GM12878 (cell line): Measurements from ENCODE around the gene NGF. TPM values are rescaled to one million over a fixed set of nuclear protein-coding genes. Genes with fewer than 3 reads are reported as not detected.

ENCODE experiments used
- ATAC-seq: fragments of 200-7000 bp; cut with Tn5 transposase; 3 replicates; pipeline ENCODE4 v1.9.1; 2020; ENCODE audit warnings: mild to moderate bottlenecking, moderate library complexity
- BruUV-seq: library from RNA; stranded (reverse); fragments of 400-500 nt; replicated peaks from 2 replicates; lab custom pipeline; 2021; lab: Mats Ljungman, UMichigan
- CTCF ChIA-PET: fragments of 300-600 bp; sonication (Branson Sonifier 250); formaldehyde crosslinking; extraction: SDS; loops from one replicate; lab custom pipeline; 2021; ENCODE audit warnings: inconsistent platforms; lab: Yijun Ruan, JAX
- POLR2A ChIA-PET: fragments of 350-600 bp; formaldehyde crosslinking; extraction: SDS; loops from one replicate; lab custom pipeline; 2021; ENCODE audit warnings: inconsistent platforms; lab: Charles Lee
- RAD21 ChIA-PET: fragments of 300-600 bp; sonication (Branson Sonifier 250); formaldehyde crosslinking; loops from one replicate; lab custom pipeline; 2023; ENCODE audit warnings: antibody characterized with exemption; ENCODE audit not compliant: unreplicated experiment; lab: Charles Lee
- SMC1A ChIA-PET: fragments of 300-600 bp; sonication (Branson Sonifier 250); formaldehyde crosslinking; loops from one replicate; lab custom pipeline; 2023; ENCODE audit not compliant: unreplicated experiment, uncharacterized antibody; lab: Charles Lee
- DNase-seq: peaks from one replicate; pipeline ENCODE4 v3.0.0-alpha.2; 2011; ENCODE audit warnings: low read depth, low spot score
- FAIRE-seq: peaks from 3 replicates; lab custom pipeline; 2011; peaks lifted over from hg19 to GRCh38; lab: Jason Lieb, UNC
- H2AFZ ChIP-seq: 2 replicates; pipeline ENCODE4 v1.6.0; 2011; ENCODE audit warnings: low read depth, low read length, control low read depth; ENCODE audit not compliant: control insufficient read depth
- H3K27ac ChIP-seq: 2 replicates; pipeline ENCODE4 v1.5.1; 2011; ENCODE audit warnings: control low read depth; ENCODE audit not compliant: control insufficient read depth, insufficient read depth
- H3K27me3 ChIP-seq, 2 experiments: replicated peaks in 1 of 2; 2 replicates each; pipeline versions ENCODE4 v1.6.0 to v1.6.1; 2011; ENCODE audit warnings: low read length in 1 of 2; ENCODE audit not compliant: control insufficient read depth in 2 of 2, insufficient read depth in 2 of 2
- H3K36me3 ChIP-seq, 2 experiments: 2 replicates each; pipeline ENCODE4 v1.5.1; 2011; ENCODE audit warnings: low read length in 1 of 2; ENCODE audit not compliant: control insufficient read depth in 2 of 2, insufficient read depth in 2 of 2
- H3K4me1 ChIP-seq: 2 replicates; pipeline ENCODE4 v1.6.1; 2011; ENCODE audit warnings: mild to moderate bottlenecking, low read length, moderate library complexity, mixed read lengths; ENCODE audit not compliant: control insufficient read depth, insufficient read depth
- H3K4me2 ChIP-seq: 2 replicates; pipeline ENCODE4 v1.6.0; 2011; ENCODE audit warnings: control low read depth; ENCODE audit not compliant: control insufficient read depth, insufficient read depth
- H3K4me3 ChIP-seq: fragments of 200-600 bp; sonication (generic); 2 replicates; pipeline ENCODE4 v1.5.1; 2016
- H3K79me2 ChIP-seq: 2 replicates; pipeline ENCODE4 v1.6.0; 2011; ENCODE audit warnings: low read length; ENCODE audit not compliant: control insufficient read depth, insufficient read depth
- H3K9ac ChIP-seq: 2 replicates; pipeline ENCODE4 v1.8.0; 2011; ENCODE audit warnings: low read length, control low read depth, mixed read lengths; ENCODE audit not compliant: control insufficient read depth, insufficient read depth
- H3K9me3 ChIP-seq: replicated peaks from 3 replicates; pipeline ENCODE4 v1.5.1; 2011; ENCODE audit warnings: mild to moderate bottlenecking, low read length; ENCODE audit not compliant: control insufficient read depth, insufficient read depth
- H4K20me1 ChIP-seq: 2 replicates; pipeline ENCODE4 v1.6.0; 2011; ENCODE audit not compliant: control insufficient read depth, insufficient read depth
- ATF3 ChIP-seq: IDR thresholded peaks from 2 replicates; pipeline ENCODE4 v1.6.1; 2011; ENCODE audit warnings: low read depth, mild to moderate bottlenecking, low read length, moderate library complexity, borderline replicate concordance; ENCODE audit errors: extremely low read depth
- CBFB ChIP-seq: IDR thresholded peaks from 2 replicates; pipeline ENCODE4 v1.6.1; 2016; ENCODE audit warnings: antibody characterized with exemption, low read depth
- CTCF ChIP-seq, 3 experiments: IDR thresholded peaks in 2 of 3; conservative IDR thresholded peaks in 1 of 3; 2 replicates each; pipeline ENCODE4 v1.5.1; 2011; ENCODE audit warnings: low read depth in 3 of 3, low read length in 3 of 3, mild to moderate bottlenecking in 3 of 3, control low read depth in 2 of 3, moderate library complexity in 2 of 3, inconsistent platforms in 1 of 3, mixed read lengths in 1 of 3; ENCODE audit not compliant: control insufficient read depth in 2 of 3, insufficient read depth in 1 of 3; ENCODE audit errors: extremely low read depth in 1 of 3
- GABPA ChIP-seq: IDR thresholded peaks from 2 replicates; pipeline ENCODE4 v1.6.1; 2014; ENCODE audit warnings: antibody characterized with exemption, low read depth, mild to moderate bottlenecking, inconsistent platforms
- MYC ChIP-seq: IDR thresholded peaks from 2 replicates; pipeline ENCODE4 v1.6.1; 2011; ENCODE audit warnings: mild to moderate bottlenecking, low read length, moderate library complexity, inconsistent platforms; ENCODE audit not compliant: insufficient read depth, insufficient replicate concordance, insufficient read length, severe bottlenecking
- NKRF ChIP-seq: fragments of 450-650 bp; conservative IDR thresholded peaks from 2 replicates; pipeline ENCODE4 v1.6.1; 2017; ENCODE audit warnings: mild to moderate bottlenecking, moderate library complexity
- REST ChIP-seq: IDR thresholded peaks from 2 replicates; pipeline ENCODE4 v1.6.1; 2012; ENCODE audit warnings: mild to moderate bottlenecking, low read depth, low read length
- RFX5 ChIP-seq: IDR thresholded peaks from 2 replicates; pipeline ENCODE4 v1.6.1; 2011; ENCODE audit warnings: low read depth, low read length, improper control_type of control experiment
- SMAD5 ChIP-seq: IDR thresholded peaks from 2 replicates; pipeline ENCODE4 v1.6.1; 2016; ENCODE audit warnings: antibody characterized with exemption, low read depth
- ZBTB11 ChIP-seq: fragments of 450-650 bp; formaldehyde crosslinking; IDR thresholded peaks from 2 replicates; pipeline ENCODE4 v1.5.0; 2022; ENCODE audit warnings: mild to moderate bottlenecking, missing genetic modification characterization
- WGBS: methylation state at CpG from one replicate; pipeline ENCODE4 v1.1.6; 2016; ENCODE audit warnings: low lambda C conversion rate; ENCODE audit not compliant: insufficient replicate concordance, insufficient coverage; ENCODE audit errors: missing lambda C conversion rate; 5-methylcytosine and 5-hydroxymethylcytosine counted together
- in situ Hi-C: fragments of 300-500 bp; cut with MboI; formaldehyde crosslinking; loops from 9 replicates; pipeline ENCODE4 v1.14.3; 2018; ENCODE audit warnings: mixed read lengths
- intact Hi-C: fragments of 100-400 bp; cut with micrococcal nuclease; formaldehyde crosslinking; loops from one replicate; pipeline ENCODE4 v1.14.2; 2022; ENCODE audit not compliant: unreplicated experiment
- polyA plus RNA-seq, 11 experiments: library from polyadenylated mRNA; depleted of rRNA in 4 of 11; unstranded in 6 of 11; stranded (reverse) in 5 of 11; fragments of >200 nt; fragmentation: Nextera tagmentation in 4 of 11; fragmentation: Illumina TruSeq in 1 of 11; extraction: Ambion mirVana in 4 of 11; extraction: Trizol in 1 of 11; gene quantifications; 1 replicate in 1 of 11; 2 replicates in 10 of 11; pipeline versions ENCODE4 v1.2.1 to v1.2.3, GENCODE V29; 2011 to 2016; ENCODE audit warnings: inconsistent platforms in 2 of 11, missing spikeins in 2 of 11, low read depth in 1 of 11
- total RNA-seq, 4 experiments: library from RNA; depleted of rRNA in 3 of 4; stranded (reverse); fragments of >200 nt in 3 of 4; fragmentation: Illumina TruSeq in 1 of 4; extraction: Trizol in 1 of 4; gene quantifications; 2 replicates each; pipeline versions ENCODE4 v1.2.1 to v1.2.3, GENCODE V29; 2013 to 2021
- TF ChIP-seq, protein P1 (sequence below): IDR thresholded peaks from 2 replicates; pipeline ENCODE4 v1.6.1; 2011; ENCODE audit warnings: borderline replicate concordance, low read depth, mild to moderate bottlenecking, moderate library complexity, mixed read lengths, low read length; ENCODE audit not compliant: insufficient read depth; ENCODE audit errors: extremely low read length

Gene NGF
- total and polyA plus RNA-seq, 10 of the 15 experiments (the other 5 are each of a cell fraction or from before 2014, with no cell fraction given), result not detected

DNA sequence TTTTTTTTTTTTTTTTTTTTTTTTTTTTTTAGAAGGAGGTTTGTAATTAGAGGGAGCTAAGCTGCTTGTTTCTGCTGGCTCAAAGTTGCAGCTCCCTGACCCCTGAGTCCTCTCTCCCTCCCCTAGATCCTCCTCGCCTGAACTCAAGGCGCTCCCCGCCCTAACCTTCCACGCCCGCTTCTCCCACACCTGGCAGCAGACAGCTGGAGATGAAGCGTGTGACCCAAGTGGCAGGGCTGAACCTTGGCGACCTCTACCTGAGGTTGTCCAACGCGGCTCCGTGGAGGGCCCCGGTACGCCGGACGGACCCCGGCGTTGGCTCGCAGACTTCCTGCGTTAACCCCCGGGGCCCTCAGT lies 795 bp downstream of the NGF start:
- FAIRE-seq, result no peak
- SMC1A ChIA-PET, result no interaction called here
- H3K27me3 ChIP-seq, result peaks cover 2 to 4% of the 10 kb centered on the region in 2 experiments
- H3K79me2 ChIP-seq, result no peaks in the 10 kb centered on the region
- no peaks in the 10 kb centered on the region for H3K36me3 ChIP-seq
- no peak overlapping the region for H3K4me2 ChIP-seq
- CTCF ChIA-PET, result interaction anchor here (0.7 kb wide), 1 partner anchor 12 kb away, joined by 3 read pairs; no protein-coding TSS in a partner anchor
- POLR2A ChIA-PET, result no interaction called here
- H2AFZ ChIP-seq, result no peak overlapping the region
- WGBS, result 18% methylated on average over 18 of the region's 19 CpGs
- intact Hi-C loops (no loop called here), in situ Hi-C loops (no loop called here)
- RAD21 ChIA-PET, result no interaction called here
- no peak overlapping the region for H3K27ac ChIP-seq
- no peaks in the 10 kb centered on the region for H4K20me1 ChIP-seq
- no peaks in the 10 kb centered on the region for H3K4me1 ChIP-seq
- ATAC-seq, result no peak
- no peak overlapping the region for H3K9ac ChIP-seq
- no TSS peak for BruUV-seq
- no peaks in the 10 kb centered on the region for H3K9me3 ChIP-seq
- DNase-seq, result no peak
- no peak overlapping the region for H3K4me3 ChIP-seq
- TF ChIP-seq GABPA (no peak), RFX5 (no peak), REST (no peak), SMAD5 (no peak), CBFB (no peak), NKRF (no peak), MYC (no peak), CTCF (IDR thresholded peaks at IDR 0.05 in 2 of 3, conservative IDR thresholded peaks at IDR 0.05 in 1 of 3; ENCODE audit: control insufficient read depth in 2 of 3, extremely low read depth in 1 of 3, insufficient read depth in 1 of 3, low read depth in 3 of 3, low read length in 3 of 3) (no peak), ATF3 (no peak), ZBTB11 (CRISPR knock-in tag) (no peak)
- TF ChIP-seq, protein P1, sequence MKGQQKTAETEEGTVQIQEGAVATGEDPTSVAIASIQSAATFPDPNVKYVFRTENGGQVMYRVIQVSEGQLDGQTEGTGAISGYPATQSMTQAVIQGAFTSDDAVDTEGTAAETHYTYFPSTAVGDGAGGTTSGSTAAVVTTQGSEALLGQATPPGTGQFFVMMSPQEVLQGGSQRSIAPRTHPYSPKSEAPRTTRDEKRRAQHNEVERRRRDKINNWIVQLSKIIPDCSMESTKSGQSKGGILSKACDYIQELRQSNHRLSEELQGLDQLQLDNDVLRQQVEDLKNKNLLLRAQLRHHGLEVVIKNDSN, result no peak
